B cell (primary cell): ENCODE data around the gene EXT2.

Source experiments
- CTCF ChIP-seq: fragments of 200-600 bp; IDR thresholded peaks from one replicate; pipeline ENCODE4 v1.8.0; 2022; ENCODE audit warnings: antibody characterized with exemption, mild to moderate bottlenecking
- EZH2 ChIP-seq: IDR thresholded peaks from 2 replicates; pipeline ENCODE4 v1.6.1; 2012; ENCODE audit warnings: borderline replicate concordance, low read depth, mild to moderate bottlenecking, moderate library complexity, low read length; ENCODE audit not compliant: insufficient read depth, poor library complexity, severe bottlenecking

- TF ChIP-seq CTCF (no peak), EZH2 (no peak)
These were observed 129.5 kb downstream of the EXT2 start for GRCh38 chr11:44224867-44225501.
